Ascending aorta (tissue), 2 donors: ENCODE measurements around the gene SLC34A3. TPM values are rescaled to one million over a fixed set of nuclear protein-coding genes. Genes with fewer than 3 reads are reported as not detected.
A peak's percentile ranks its signal among the peaks of the same experiment; 100 is the strongest.
"Not testable (repeated sequence)": the region's sequence is repeated elsewhere in the genome, so short reads cannot be mapped to it uniquely, and the experiment has no call there.

Experiments used
- DNase-seq, 2 donors: peaks; one replicate each; pipeline ENCODE4 v3.0.0-alpha.2; 2019; ENCODE audit warnings: low spot score in 2 of 2
- H3K27ac ChIP-seq, 2 donors: fragments of 200-600 bp; sonication (generic); one replicate each; pipeline ENCODE4 v1.5.1; 2016 to 2017; ENCODE audit warnings: mild to moderate bottlenecking in 1 of 2
- H3K27me3 ChIP-seq: fragments of 200-600 bp; sonication (generic); one replicate; pipeline ENCODE4 v1.5.1; 2017
- H3K36me3 ChIP-seq, 2 donors: fragments of 200-600 bp; sonication (generic); one replicate each; pipeline ENCODE4 v1.5.1; 2016
- H3K4me1 ChIP-seq, 2 donors: fragments of 200-600 bp; sonication (generic); one replicate each; pipeline ENCODE4 v1.5.1; 2016 to 2017; ENCODE audit warnings: mild to moderate bottlenecking in 1 of 2
- H3K4me3 ChIP-seq, 2 donors: fragments of 200-600 bp; sonication (generic); one replicate each; pipeline ENCODE4 v1.5.1; 2016 to 2017; ENCODE audit warnings: mild to moderate bottlenecking in 1 of 2
- H3K9me3 ChIP-seq, 2 donors: fragments of 200-600 bp; sonication (generic); one replicate each; pipeline ENCODE4 v1.5.1; 2016
- CTCF ChIP-seq, 3 experiments: fragments of 200-600 bp in 2 of 3; fragments of 450-650 bp in 1 of 3; sonication (generic) in 2 of 3; IDR thresholded peaks; one replicate each; pipeline ENCODE4 v1.5.1; 2016 to 2019; ENCODE audit warnings: antibody characterized with exemption in 3 of 3, mild to moderate bottlenecking in 1 of 3, moderate library complexity in 1 of 3
- intact Hi-C: fragments of 100-400 bp; cut with DNase I; formaldehyde crosslinking; loops from one replicate; pipeline ENCODE4 v1.15.1; 2023
- total RNA-seq: library from RNA; depleted of rRNA; stranded (reverse); fragments of >200 nt; gene quantifications from one replicate; pipeline ENCODE4 v1.1.0, GENCODE V29; 2016

SLC34A3 gene
- total RNA-seq, 1 donor from 2014 or later, result not detected

- Histone ChIP-seq H3K4me3 (peak overlapping the region; percentile 81 to 93), H3K9me3 (no peaks in the 10 kb centered on the region), H3K27me3 (no peaks in the 10 kb centered on the region), H3K27ac (peak overlapping the region; percentile 88 to 90), H3K36me3 (peaks cover 14 to 20% of the 10 kb centered on the region in 2 donors), H3K4me1 (peaks cover 13 to 21% of the 10 kb centered on the region in 2 donors)
- intact Hi-C loops, result no loop called here
- TF ChIP-seq CTCF (IDR thresholded peaks at IDR 0.05), result no peak
- DNase-seq, result no peak
Measured at GRCh38 chr9:137242269-137243203, 11.8 kb downstream of the SLC34A3 start.

DNA sequence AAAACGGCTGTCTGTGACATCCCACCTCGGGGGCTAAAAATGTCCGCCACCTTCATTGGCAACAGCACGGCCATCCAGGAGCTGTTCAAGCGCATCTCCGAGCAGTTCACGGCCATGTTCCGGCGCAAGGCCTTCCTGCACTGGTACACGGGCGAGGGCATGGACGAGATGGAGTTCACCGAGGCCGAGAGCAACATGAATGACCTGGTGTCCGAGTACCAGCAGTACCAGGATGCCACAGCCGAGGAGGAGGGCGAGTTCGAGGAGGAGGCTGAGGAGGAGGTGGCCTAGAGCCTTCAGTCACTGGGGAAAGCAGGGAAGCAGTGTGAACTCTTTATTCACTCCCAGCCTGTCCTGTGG, 12.5 kb downstream of the SLC34A3 start:
- peaks cover 13 to 21% of the 10 kb centered on the region in 2 donors for H3K4me1 ChIP-seq
- H3K9me3 ChIP-seq, H3K27ac ChIP-seq, intact Hi-C loops, H3K4me3 ChIP-seq, DNase-seq, H3K27me3 ChIP-seq: not testable (repeated sequence)
- H3K36me3 ChIP-seq, result peaks cover 14 to 20% of the 10 kb centered on the region in 2 donors

GRCh38 chr9:137243626-137244485, 13.2 kb downstream of the SLC34A3 start:
- no peaks in the 10 kb centered on the region for H3K9me3 ChIP-seq
- H3K4me1 ChIP-seq, result peaks cover 13 to 21% of the 10 kb centered on the region in 2 donors
- no peak for DNase-seq
- H3K27me3 ChIP-seq, result no peaks in the 10 kb centered on the region
- no peak for TF ChIP-seq CTCF (IDR thresholded peaks at IDR 0.05)
- H3K36me3 ChIP-seq, result peaks cover 14 to 20% of the 10 kb centered on the region in 2 donors
- H3K27ac ChIP-seq, result no peak overlapping the region
- no peak overlapping the region for H3K4me3 ChIP-seq
- intact Hi-C loops, result no loop called here

DNA sequence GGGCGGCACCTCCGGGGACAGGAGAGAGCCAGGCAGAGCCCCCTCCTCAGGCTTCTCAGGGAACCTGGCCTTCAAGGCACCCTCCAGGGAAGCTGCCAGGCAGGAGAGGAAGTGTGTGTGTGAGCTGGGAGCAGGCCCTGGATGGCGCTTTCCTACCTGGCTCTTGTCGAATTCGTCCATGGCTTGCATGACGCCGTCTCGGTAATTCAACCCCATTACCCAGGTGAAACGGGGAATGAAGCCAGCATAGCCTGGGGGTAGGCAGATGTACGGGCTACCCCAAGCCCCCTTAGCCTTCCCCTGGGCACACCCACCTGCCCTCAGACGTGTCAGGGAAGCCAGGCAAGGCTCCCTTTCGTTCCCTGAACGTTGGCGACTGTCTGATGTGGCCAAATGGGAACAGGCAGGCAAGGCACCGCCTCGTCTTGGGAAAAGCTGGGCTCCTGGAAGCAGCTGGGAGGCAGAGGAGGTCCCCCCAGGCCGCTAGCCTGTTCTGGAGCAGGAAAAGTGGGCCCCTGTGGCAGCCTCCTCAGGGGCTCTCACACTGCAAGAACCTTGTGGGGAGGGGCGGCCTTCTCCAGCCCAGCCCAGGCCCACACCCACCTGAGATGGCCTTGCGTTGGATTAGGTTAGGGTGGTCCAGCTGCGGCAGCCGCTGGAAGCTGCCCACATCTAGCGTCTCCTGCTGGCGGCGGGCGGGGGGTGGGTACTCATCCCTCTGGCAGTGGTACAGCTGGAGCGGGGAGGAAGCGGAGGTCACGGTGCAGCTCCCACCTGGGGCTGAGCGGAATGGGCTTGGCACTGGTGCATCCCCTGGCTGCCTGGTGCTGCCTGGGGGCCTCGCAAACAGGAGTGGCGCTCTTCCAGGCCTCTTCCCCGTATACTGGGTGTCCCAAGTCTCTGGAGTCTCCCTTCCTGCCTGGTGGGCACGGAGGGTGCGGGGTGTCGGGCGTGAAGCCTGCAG, 14.1 kb downstream of the SLC34A3 start:
- peaks cover 13 to 16% of the 10 kb centered on the region in 2 donors for H3K4me1 ChIP-seq
- H3K4me3 ChIP-seq, result no peak overlapping the region
- no peak for DNase-seq
- H3K27me3 ChIP-seq, result no peaks in the 10 kb centered on the region
- peaks cover 14 to 20% of the 10 kb centered on the region in 2 donors for H3K36me3 ChIP-seq
- H3K9me3 ChIP-seq, result no peaks in the 10 kb centered on the region
- intact Hi-C loops, result no loop called here
- no peak for TF ChIP-seq CTCF (IDR thresholded peaks at IDR 0.05)
- H3K27ac ChIP-seq, result no peak overlapping the region

- intact Hi-C loops, result no loop called here
- no peak for DNase-seq
- H3K4me3 ChIP-seq, result no peak overlapping the region
- no peaks in the 10 kb centered on the region for H3K27me3 ChIP-seq
- no peak overlapping the region for H3K27ac ChIP-seq
- no peak for TF ChIP-seq CTCF (IDR thresholded peaks at IDR 0.05)
- H3K9me3 ChIP-seq, result no peaks in the 10 kb centered on the region
- peaks cover 13 to 14% of the 10 kb centered on the region in 2 donors for H3K4me1 ChIP-seq
- H3K36me3 ChIP-seq, result peaks cover 14 to 20% of the 10 kb centered on the region in 2 donors
Measured at GRCh38 chr9:137245450-137246421, 15.0 kb downstream of the SLC34A3 start.
